Thymus (tissue), 11 donors: ENCODE results near the gene C12orf75. TPM values are rescaled to one million over a fixed set of nuclear protein-coding genes. Genes with fewer than 3 reads are reported as not detected.
"Not testable (repeated sequence)": the region's sequence is repeated elsewhere in the genome, so short reads cannot be mapped to it uniquely, and the experiment has no call there.

Source experiments
- DNase-seq, 9 donors: peaks; one replicate each; pipeline ENCODE4 v3.0.0-alpha.2; 2013; ENCODE audit warnings: low spot score in 9 of 9, low read depth in 6 of 9, missing footprints in 1 of 9
- H3K27ac ChIP-seq, 2 donors: one replicate each; pipeline ENCODE4 v1.5.1; 2013; ENCODE audit warnings: control low read depth in 1 of 2, low read depth in 1 of 2, low read length in 1 of 2, mild to moderate bottlenecking in 1 of 2, moderate library complexity in 1 of 2
- H3K27me3 ChIP-seq, 2 donors: one replicate each; pipeline ENCODE4 v1.5.1; 2013; ENCODE audit warnings: low read length in 1 of 2; ENCODE audit not compliant: control insufficient read depth in 2 of 2, insufficient read depth in 1 of 2
- H3K36me3 ChIP-seq, 2 donors: one replicate each; pipeline ENCODE4 v1.5.1; 2013; ENCODE audit warnings: low read length in 1 of 2, mild to moderate bottlenecking in 1 of 2, moderate library complexity in 1 of 2; ENCODE audit not compliant: control insufficient read depth in 2 of 2, insufficient read depth in 2 of 2
- H3K4me1 ChIP-seq, 2 donors: one replicate each; pipeline ENCODE4 v1.5.1; 2013; ENCODE audit warnings: low read length in 2 of 2; ENCODE audit not compliant: control insufficient read depth in 2 of 2, insufficient read depth in 2 of 2
- H3K4me3 ChIP-seq, 2 donors: one replicate each; pipeline ENCODE4 v1.5.1; 2013; ENCODE audit warnings: low read length in 2 of 2, control low read depth in 1 of 2, mild to moderate bottlenecking in 1 of 2
- H3K9me3 ChIP-seq, 2 donors: one replicate each; pipeline ENCODE4 v1.5.1; 2013; ENCODE audit warnings: low read length in 1 of 2, mild to moderate bottlenecking in 1 of 2; ENCODE audit not compliant: control insufficient read depth in 2 of 2, insufficient read depth in 1 of 2
- WGBS: extraction: QIAGEN DNeasy Blood & Tissue Kit; methylation state at CpG from one replicate; pipeline ENCODE4 v1.1.7; 2013; 5-methylcytosine and 5-hydroxymethylcytosine counted together
- polyA plus RNA-seq: library from polyadenylated mRNA; stranded (reverse); fragments of 200-250 nt; gene quantifications from one replicate; pipeline ENCODE4 v1.2.3, GENCODE V29; 2013
- total RNA-seq: library from RNA; stranded (reverse); fragments of 120-200 nt; gene quantifications from one replicate; pipeline ENCODE4 v1.2.4, GENCODE V29; 2013
- donor health status: healthy.

Gene C12orf75
- total and polyA plus RNA-seq, 2 donors, result 30.0 to 42.6 TPM

GRCh38 chr12:105402366-105402765 is 71.9 kb downstream of the C12orf75 start:
- Histone ChIP-seq H3K36me3 (no peaks in the 10 kb centered on the region), H3K4me3 (no peak overlapping the region), H3K9me3 (peaks cover 0 to 3% of the 10 kb centered on the region in 2 donors), H3K27ac (no peak overlapping the region), H3K27me3 (no peaks in the 10 kb centered on the region), H3K4me1 (no peaks in the 10 kb centered on the region)
- WGBS, result 98% methylated on average over 5 of the region's 5 CpGs
- DNase-seq, result no peak

- H3K27me3 ChIP-seq, result no peaks in the 10 kb centered on the region
- no peak overlapping the region for H3K27ac ChIP-seq
- no peak for DNase-seq
- 95% methylated on average over 1 of the region's 1 CpG for WGBS
- H3K4me1 ChIP-seq, result no peaks in the 10 kb centered on the region
- no peaks in the 10 kb centered on the region for H3K36me3 ChIP-seq
- peaks cover 0 to 3% of the 10 kb centered on the region in 2 donors for H3K9me3 ChIP-seq
- H3K4me3 ChIP-seq, result no peak overlapping the region
These were observed 72.6 kb downstream of the C12orf75 start for GRCh38 chr12:105403095-105403494.

GRCh38 chr12:105404134-105404533 is 73.6 kb downstream of the C12orf75 start:
- WGBS, result 95% methylated on average over 3 of the region's 3 CpGs
- H3K27me3 ChIP-seq, H3K27ac ChIP-seq, H3K9me3 ChIP-seq, H3K4me1 ChIP-seq, DNase-seq, H3K4me3 ChIP-seq, H3K36me3 ChIP-seq: not testable (repeated sequence)

GRCh38 chr12:105406497-105406896 is 76.0 kb downstream of the C12orf75 start:
- DNase-seq, result no peak
- H3K36me3 ChIP-seq, result no peaks in the 10 kb centered on the region
- H3K27ac ChIP-seq, result no peak overlapping the region
- WGBS, result 97% methylated on average over 7 of the region's 7 CpGs
- H3K4me3 ChIP-seq, result no peak overlapping the region
- no peaks in the 10 kb centered on the region for H3K27me3 ChIP-seq
- peaks cover 0 to 3% of the 10 kb centered on the region in 2 donors for H3K9me3 ChIP-seq
- H3K4me1 ChIP-seq, result peaks cover 4 to 5% of the 10 kb centered on the region in 2 donors

- Histone ChIP-seq H3K4me1 (peaks cover 4 to 5% of the 10 kb centered on the region in 2 donors), H3K9me3 (peaks cover 0 to 3% of the 10 kb centered on the region in 2 donors), H3K27ac (no peak overlapping the region), H3K36me3 (no peaks in the 10 kb centered on the region), H3K27me3 (no peaks in the 10 kb centered on the region), H3K4me3 (no peak overlapping the region)
- DNase-seq, result no peak
- WGBS, result 93% methylated on average over 5 of the region's 5 CpGs
These were observed 78.8 kb downstream of the C12orf75 start for GRCh38 chr12:105409279-105409678.

- Histone ChIP-seq H3K9me3 (peaks cover 0 to 3% of the 10 kb centered on the region in 2 donors), H3K4me1 (peaks cover 4 to 5% of the 10 kb centered on the region in 2 donors), H3K4me3 (no peak overlapping the region), H3K27me3 (no peaks in the 10 kb centered on the region), H3K27ac (no peak overlapping the region), H3K36me3 (no peaks in the 10 kb centered on the region)
- WGBS, result 4% methylated on average over 8 of the region's 8 CpGs
- DNase-seq, result peak in 1 of 9 donors; percentile 20
These were observed 79.4 kb downstream of the C12orf75 start for GRCh38 chr12:105409801-105410471.

- Histone ChIP-seq H3K27me3 (no peaks in the 10 kb centered on the region), H3K4me3 (no peak overlapping the region), H3K27ac (no peak overlapping the region), H3K9me3 (no peaks in the 10 kb centered on the region), H3K36me3 (no peaks in the 10 kb centered on the region), H3K4me1 (peaks cover 4 to 5% of the 10 kb centered on the region in 2 donors)
- DNase-seq, result no peak
- WGBS, result 97% methylated on average over 7 of the region's 7 CpGs
These were observed 83.5 kb downstream of the C12orf75 start for GRCh38 chr12:105413911-105414487.

- no peak for DNase-seq
- H3K27ac ChIP-seq, result no peak overlapping the region
- H3K36me3 ChIP-seq, result no peaks in the 10 kb centered on the region
- H3K4me1 ChIP-seq, result no peaks in the 10 kb centered on the region
- no peak overlapping the region for H3K4me3 ChIP-seq
- no peaks in the 10 kb centered on the region for H3K9me3 ChIP-seq
- no peaks in the 10 kb centered on the region for H3K27me3 ChIP-seq
- 46% methylated on average over 4 of the region's 4 CpGs for WGBS
These were observed 87.2 kb downstream of the C12orf75 start for GRCh38 chr12:105417732-105418131.

GRCh38 chr12:105418229-105418628 is 87.7 kb downstream of the C12orf75 start:
- 95% methylated on average over 5 of the region's 5 CpGs for WGBS
- no peak for DNase-seq
- no peak overlapping the region for H3K27ac ChIP-seq
- H3K27me3 ChIP-seq, result no peaks in the 10 kb centered on the region
- no peaks in the 10 kb centered on the region for H3K36me3 ChIP-seq
- H3K4me3 ChIP-seq, result no peak overlapping the region
- no peaks in the 10 kb centered on the region for H3K9me3 ChIP-seq
- no peaks in the 10 kb centered on the region for H3K4me1 ChIP-seq
